ENCODE data around the gene VCL.

- TF ChIP-seq CTCF (IDR thresholded peaks at IDR 0.05) (no peak), GABPA (IDR thresholded peaks at IDR 0.05; ENCODE audit: low read depth) (no peak), YY1 (IDR thresholded peaks at IDR 0.05; ENCODE audit: low read depth) (no peak)
Observed at GRCh38 chr10:73991203-73991883, 6.6 kb upstream of the VCL start.

Data from SK-N-SH (cell line).